GM18951 (cell line): ENCODE measurements around the gene SWT1.
"Not testable (repeated sequence)": the region's sequence is repeated elsewhere in the genome, so short reads cannot be mapped to it uniquely, and the experiment has no call there.

Source experiments
- POLR2A ChIP-seq: IDR thresholded peaks from 4 replicates; pipeline ENCODE4 v1.6.1; 2011; ENCODE audit warnings: mild to moderate bottlenecking; ENCODE audit not compliant: insufficient read length, insufficient read depth; ENCODE audit errors: extremely low read depth
- in situ Hi-C: fragments of 300-500 bp; cut with MboI; formaldehyde crosslinking; loops from one replicate; pipeline ENCODE4 v1.12.0; 2022; ENCODE audit warnings: low sequenced_read_pairs, mixed read lengths, inconsistent platforms; ENCODE audit not compliant: unreplicated experiment

The SWT1 gene

GRCh38 chr1:185154912-185155513, 2.0 kb upstream of the SWT1 start:
- in situ Hi-C loops, result loop anchor here (25.0 kb wide), 1 partner anchor 343 kb away; no protein-coding TSS in a partner anchor
- TF ChIP-seq POLR2A, result no peak

GRCh38 chr1:185155600-185156287, 1.2 kb upstream of the SWT1 start:
- no peak for TF ChIP-seq POLR2A
- in situ Hi-C loops, result loop anchor here (25.0 kb wide), 1 partner anchor 343 kb away; no protein-coding TSS in a partner anchor

- TF ChIP-seq POLR2A, result no peak
- in situ Hi-C loops, result loop anchor here (25.0 kb wide), 1 partner anchor 344 kb away; no protein-coding TSS in a partner anchor
Observed at GRCh38 chr1:185156288-185156853, 596 bp upstream of the SWT1 start.

- TF ChIP-seq POLR2A, result no peak
- in situ Hi-C loops, result loop anchor here (25.0 kb wide), 1 partner anchor 346 kb away; no protein-coding TSS in a partner anchor
Observed at GRCh38 chr1:185157599-185158412, 839 bp downstream of the SWT1 start.

- no peak for TF ChIP-seq POLR2A
- in situ Hi-C loops, result loop anchor here (25.0 kb wide), 1 partner anchor 346 kb away; no protein-coding TSS in a partner anchor
Observed at GRCh38 chr1:185158800-185159199, 1.8 kb downstream of the SWT1 start.

- in situ Hi-C loops, result loop anchor here (25.0 kb wide), 1 partner anchor 348 kb away; no protein-coding TSS in a partner anchor
- no peak for TF ChIP-seq POLR2A
Observed at GRCh38 chr1:185159966-185160365, 3.0 kb downstream of the SWT1 start.

GRCh38 chr1:185162491-185162890, 5.5 kb downstream of the SWT1 start:
- in situ Hi-C loops, result loop anchor here (25.0 kb wide), 1 partner anchor 350 kb away; no protein-coding TSS in a partner anchor
- TF ChIP-seq POLR2A, result no peak

GRCh38 chr1:185166106-185166505, 9.1 kb downstream of the SWT1 start:
- in situ Hi-C loops, result loop anchor here (25.0 kb wide), 1 partner anchor 354 kb away; no protein-coding TSS in a partner anchor
- no peak for TF ChIP-seq POLR2A

GRCh38 chr1:185170291-185170848, 13.4 kb downstream of the SWT1 start:
- in situ Hi-C loops, result loop anchor here (25.0 kb wide), 1 partner anchor 358 kb away; no protein-coding TSS in a partner anchor
- TF ChIP-seq POLR2A, result no peak

- no peak for TF ChIP-seq POLR2A
- in situ Hi-C loops, result no loop called here
Observed at GRCh38 chr1:185193756-185194155, 36.8 kb downstream of the SWT1 start.

GRCh38 chr1:185198712-185199111, 41.7 kb downstream of the SWT1 start:
- in situ Hi-C loops, result not testable (repeated sequence)

- TF ChIP-seq POLR2A, result no peak
- in situ Hi-C loops, result no loop called here
Observed at GRCh38 chr1:185200889-185201288, 43.9 kb downstream of the SWT1 start.
